GM21825 (cell line): ENCODE data around the gene NHERF1.

Experiments
- ATAC-seq: cut with Tn5 transposase; IDR thresholded peaks from one replicate; pipeline ENCODE4 v1.9.1; 2021; ENCODE audit warnings: mild to moderate bottlenecking, moderate library complexity; ENCODE audit not compliant: unreplicated experiment

The NHERF1 gene

DNA sequence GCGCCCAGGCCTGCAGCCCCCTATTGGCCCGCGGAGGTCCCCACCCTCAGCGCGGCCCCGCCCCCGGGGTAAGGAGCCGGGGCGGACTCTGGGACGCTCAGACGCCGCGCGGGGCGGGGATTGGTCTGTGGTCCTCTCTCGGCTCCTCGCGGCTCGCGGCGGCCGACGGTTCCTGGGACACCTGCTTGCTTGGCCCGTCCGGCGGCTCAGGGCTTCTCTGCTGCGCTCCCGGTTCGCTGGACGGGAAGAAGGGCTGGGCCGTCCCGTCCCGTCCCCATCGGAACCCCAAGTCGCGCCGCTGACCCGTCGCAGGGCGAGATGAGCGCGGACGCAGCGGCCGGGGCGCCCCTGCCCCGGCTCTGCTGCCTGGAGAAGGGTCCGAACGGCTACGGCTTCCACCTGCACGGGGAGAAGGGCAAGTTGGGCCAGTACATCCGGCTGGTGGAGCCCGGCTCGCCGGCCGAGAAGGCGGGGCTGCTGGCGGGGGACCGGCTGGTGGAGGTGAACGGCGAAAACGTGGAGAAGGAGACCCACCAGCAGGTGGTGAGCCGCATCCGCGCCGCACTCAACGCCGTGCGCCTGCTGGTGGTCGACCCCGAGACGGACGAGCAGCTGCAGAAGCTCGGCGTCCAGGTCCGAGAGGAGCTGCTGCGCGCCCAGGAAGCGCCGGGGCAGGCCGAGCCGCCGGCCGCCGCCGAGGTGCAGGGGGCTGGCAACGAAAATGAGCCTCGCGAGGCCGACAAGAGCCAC, at the start of gene NHERF1:
Gene NHERF1, plus strand, starts transcription at position 100 of the 750 bp plus-strand sequence. Its CDS starts 219 bp downstream, at position 319.
- ATAC-seq = peak; percentile 15

DNA sequence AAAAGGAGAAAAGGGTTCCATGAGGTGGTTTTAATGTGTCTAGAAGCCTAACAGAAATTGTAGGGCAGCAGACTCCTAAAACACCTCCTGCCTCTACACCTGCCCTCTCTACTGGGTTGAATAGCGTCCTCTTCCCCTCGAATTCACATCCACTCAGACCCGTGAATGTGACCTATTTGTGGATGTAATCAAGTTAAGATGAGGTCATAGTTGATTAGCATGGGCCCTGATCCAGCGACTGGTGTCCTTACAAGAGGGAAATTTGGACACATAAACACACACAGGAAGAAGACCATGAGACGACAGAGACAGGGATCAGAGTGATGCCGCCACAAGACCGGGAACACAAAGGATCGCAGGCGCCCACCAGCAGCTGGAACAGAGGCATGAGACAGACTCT, 49.2 kb upstream of the NHERF1 start:
- ATAC-seq = no peak

DNA sequence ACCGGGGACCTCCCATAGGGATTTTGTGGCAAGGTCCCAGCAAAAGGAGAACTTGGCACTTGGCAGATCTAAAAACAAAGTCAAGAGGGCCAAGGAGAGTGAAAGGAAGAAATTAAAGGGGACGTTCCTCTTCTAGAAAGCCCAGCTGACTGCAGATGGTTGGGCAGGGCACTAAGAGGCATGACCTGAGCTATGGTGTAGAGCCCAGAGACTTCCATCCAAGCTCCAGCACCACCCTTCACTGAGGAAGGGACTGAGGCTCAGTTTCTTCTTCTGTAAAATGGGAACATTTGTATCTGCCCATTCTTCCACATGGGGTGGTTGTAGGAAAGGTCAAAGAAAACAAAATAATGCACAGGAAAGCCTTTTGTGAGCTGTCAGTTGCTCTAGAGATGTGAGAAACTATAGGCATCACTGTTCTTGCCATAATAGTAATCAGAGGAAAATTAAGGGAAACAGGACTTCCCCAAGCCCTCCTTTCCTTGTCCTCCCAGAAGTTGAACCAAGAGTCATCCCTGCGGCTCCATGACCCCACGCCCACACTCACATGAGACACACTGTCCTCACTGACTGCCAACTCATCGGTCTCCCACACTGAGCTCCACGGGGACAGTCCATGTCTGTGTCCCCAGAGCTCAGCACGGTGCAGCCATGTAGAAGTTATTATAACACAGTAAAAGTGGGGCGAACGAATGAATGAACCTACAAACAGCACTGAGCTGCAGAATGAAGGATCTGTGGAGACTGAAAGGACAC, 46.1 kb upstream of the NHERF1 start:
- no peak for ATAC-seq

DNA sequence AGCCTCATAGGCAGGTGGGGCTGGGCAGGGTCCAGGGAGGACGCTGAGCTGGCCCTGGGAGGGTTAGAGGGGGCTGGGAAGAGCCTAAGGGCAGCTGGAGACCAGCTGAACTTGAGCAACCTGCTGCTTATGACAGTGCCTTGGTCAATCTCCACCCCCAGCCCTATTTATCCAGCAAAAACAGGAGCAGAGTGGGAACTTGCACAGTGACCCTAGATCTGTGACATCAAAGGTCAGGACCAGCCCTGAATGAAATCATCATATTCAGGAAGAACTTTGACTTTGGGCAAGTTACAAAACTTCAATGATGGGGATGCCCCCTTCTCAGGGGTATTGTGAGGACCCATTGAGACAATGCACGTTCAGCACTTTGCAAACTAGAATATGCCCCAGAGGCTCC, 45.1 kb upstream of the NHERF1 start:
- ATAC-seq = no peak

DNA sequence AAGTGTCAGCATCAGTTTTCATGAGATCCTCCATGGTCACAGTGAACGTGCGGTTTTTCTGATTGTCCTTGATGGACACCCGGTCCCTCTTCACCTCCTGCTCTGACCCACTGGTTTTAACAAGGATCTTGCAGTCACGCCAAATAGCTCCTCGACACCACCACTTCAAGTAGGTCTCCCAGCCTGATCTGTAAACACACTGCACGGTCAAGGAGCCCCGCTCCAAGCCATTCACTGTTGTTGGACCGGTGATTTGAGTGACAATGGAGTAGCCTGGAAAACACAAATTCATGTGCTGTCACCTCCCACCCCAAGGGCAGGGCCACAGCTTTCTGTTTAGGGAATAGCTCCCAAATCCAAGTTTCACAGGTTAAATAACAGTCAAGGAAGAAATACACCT, 43.9 kb upstream of the NHERF1 start:
- ATAC-seq = no peak

DNA sequence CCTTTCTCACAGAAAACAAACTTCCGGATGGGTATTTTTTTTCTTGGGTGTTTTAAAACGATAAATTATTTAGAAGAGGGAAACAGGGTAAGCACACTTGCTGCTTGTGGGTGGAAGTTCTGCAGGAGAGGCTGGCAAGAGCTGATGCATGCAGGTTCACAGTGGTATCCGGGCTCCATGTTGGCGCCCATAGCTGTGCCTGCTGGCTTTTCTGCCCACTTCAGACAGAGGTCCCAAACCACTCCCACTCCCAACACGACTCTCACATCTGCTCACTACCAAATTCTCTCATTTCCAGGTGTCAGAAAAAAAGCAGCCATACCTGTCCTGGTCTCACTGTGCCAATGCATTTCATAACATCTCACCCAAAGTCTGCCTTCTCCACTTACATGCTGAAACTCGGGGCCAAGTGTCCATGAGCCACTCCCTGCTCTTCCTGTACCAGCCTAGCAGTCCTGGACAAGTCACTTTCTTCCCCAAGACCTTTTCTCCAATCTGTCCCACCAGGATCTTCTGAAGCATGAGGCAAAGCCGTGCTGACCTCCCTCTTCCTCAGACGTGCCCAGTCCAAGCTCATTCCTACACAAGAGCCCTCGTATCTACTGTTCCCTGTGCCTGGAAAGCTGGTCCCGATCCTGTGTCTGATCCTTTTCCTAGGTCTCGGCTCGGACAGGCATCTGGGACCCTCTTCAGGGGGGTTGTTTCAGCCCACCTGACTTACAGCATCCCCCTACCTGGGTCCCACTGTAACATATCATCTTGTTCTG, 37.2 kb upstream of the NHERF1 start:
- ATAC-seq = no peak

DNA sequence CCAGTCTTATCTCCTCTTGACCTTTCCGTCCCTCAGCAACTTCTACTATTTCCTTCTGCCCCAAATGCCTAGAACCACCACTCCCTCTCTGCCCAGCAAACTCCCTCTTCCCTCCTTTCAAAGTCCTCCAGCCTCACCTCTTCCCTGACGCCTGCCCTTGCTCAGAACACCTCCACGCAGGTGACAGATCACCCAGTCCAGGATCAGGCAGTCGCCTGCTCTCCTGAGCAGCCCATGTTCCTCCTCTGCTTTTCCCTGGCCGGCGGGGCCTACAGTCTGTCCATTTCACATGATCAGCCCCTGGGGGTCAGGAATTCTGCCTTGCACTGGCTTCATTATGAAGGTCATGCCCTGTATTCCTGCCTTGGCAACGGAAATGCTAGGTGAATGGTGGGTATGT, 36.1 kb upstream of the NHERF1 start:
- no peak for ATAC-seq

DNA sequence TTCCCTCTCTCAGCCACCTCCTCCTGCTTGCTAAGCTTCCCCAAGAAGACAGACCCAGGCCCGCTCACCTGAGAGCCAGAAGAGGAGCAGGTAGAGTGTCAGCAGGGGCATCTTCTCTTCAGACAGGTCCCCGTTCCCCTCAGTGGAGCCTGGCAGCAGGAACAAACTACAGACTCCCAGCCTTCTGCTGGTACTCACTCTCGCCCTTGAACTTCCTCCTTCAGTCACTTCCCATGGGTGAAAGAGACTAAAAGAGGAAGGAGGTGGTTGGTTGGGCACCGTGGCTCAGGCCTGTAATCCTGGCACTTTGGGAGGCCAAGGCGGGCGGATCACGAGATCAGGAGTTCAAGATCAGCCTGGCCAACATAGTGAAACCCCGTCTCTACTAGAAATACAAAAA, 35.7 kb upstream of the NHERF1 start, which contains the start of gene CD300LF:
Gene CD300LF, minus strand, starts transcription at position 168 of the 400 bp plus-strand sequence. Its CDS starts 57 bp downstream, at position 111.
- no peak for ATAC-seq

DNA sequence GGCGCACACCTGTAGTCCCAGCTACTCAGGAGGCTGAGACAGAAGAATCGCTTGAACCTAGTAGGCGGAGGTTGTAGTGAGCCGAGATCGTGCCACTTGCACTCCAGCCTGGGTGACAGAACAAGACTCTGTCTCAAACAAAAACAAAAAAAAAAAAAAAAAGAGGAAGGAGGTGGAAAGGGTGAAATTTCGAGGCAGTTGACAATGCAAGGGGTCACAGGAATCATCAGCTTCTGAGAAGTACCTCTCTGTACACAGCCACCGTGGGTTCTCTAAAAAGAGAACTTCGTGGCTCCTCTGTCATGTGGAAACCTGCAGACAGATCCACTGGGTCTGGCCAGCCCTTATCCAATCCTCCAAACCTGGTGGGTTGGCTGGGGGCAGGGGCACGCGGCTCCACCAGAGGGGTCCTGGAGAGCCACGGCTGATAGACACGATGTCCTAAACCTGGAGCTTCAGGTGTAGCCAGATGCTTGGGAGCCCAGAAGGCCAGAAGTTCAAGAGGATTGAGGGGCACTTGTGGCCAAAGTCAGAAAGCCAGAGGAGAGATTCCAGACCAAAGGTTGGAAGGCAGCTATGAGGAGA, 35.2 kb upstream of the NHERF1 start:
- ATAC-seq = no peak

DNA sequence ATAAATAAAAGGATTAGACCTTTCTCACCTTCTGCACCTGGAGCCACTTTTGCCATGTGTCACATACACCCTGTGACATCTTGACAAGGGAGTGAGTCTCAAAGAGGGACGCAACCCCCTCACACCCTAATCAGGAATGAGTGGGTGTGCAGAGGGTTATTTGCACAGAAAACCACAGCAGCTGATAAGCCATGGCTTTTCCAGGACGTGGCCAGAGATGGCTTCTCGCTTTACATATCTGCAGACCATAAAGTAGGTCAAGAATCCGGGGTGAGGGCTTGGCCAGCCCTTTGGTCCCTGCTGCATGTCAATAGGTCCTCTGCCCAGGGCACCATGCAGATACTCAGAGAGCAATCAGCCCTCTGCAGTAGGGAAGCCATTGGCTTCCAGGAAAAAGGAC, 33.3 kb upstream of the NHERF1 start:
- no peak for ATAC-seq

DNA sequence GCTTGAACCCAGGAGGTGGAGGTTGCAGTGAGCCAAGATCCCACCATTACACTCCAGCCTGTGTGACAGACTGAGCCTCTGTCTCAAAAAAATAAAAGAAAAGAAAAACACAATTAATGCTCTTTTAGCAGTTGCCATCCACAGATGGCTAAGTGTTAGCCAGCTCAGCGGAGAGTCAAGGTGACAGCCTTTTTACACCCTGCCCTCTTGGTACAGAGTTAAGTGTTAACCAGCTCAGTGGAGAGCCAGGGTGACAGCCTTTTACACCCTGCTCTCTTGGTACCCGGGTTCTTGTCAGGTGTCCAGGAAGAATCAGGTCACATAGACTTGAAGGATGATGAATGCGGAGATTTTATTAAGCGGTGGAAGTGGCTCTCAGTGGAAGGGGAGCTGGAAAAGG, 27.9 kb upstream of the NHERF1 start:
- ATAC-seq = no peak

DNA sequence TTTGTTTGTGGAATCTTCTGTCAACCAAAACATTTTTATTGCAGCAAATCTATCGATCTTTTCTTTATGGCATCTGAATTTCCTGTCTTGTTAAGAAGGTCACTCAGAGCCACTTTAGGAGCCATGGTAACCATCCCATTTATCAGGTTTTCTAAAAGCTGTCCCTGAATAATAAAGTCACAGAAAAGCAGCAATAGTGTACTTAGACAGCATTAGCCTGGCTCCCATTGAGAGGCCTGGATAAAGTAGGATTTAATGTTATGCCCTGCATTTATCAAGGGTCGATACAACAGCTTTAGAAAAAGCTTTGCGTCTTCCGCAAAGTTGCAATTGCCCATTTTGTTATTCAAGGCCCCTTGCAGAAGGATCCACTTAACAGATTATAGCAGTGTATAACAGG, 25.6 kb upstream of the NHERF1 start:
- ATAC-seq = no peak

DNA sequence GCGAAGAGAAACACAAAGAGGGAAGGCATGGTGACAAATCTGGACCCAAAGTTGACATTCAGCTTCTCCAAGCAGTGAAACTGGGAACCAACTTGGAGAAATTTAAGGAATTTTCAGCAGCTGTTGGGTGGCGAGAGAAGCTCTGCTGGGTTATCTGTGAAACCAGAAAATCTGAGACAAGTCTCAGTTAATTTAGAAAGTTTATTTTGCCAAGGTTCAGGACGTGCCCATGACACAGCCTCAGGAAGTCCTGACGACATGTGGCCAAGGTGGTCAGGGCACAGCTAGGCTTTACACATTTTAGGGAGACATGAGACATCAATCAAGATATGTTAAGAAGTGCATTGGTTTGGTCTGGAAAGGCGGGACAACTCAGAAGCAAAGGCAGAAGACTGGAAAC, 24.5 kb upstream of the NHERF1 start:
- no peak for ATAC-seq

DNA sequence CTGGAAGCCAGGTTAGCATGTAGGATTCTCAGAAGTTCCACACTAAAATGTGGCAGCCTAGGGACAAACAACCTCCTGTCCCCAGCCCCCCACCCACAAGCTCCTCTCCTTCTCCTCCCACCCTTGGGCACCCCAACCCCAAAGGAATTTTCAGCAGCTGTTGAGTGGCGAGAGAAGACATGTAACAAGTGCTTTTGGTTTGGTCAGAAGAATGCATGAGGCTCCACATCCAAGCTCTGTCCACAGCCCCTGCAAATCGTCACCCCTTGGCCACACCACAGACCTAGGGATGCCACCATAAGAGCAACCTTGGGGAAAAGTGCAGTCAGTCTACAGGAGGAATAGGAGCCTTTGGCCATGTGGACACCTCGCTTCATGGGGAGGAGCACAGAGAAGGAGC, 23.3 kb upstream of the NHERF1 start:
- ATAC-seq = no peak

DNA sequence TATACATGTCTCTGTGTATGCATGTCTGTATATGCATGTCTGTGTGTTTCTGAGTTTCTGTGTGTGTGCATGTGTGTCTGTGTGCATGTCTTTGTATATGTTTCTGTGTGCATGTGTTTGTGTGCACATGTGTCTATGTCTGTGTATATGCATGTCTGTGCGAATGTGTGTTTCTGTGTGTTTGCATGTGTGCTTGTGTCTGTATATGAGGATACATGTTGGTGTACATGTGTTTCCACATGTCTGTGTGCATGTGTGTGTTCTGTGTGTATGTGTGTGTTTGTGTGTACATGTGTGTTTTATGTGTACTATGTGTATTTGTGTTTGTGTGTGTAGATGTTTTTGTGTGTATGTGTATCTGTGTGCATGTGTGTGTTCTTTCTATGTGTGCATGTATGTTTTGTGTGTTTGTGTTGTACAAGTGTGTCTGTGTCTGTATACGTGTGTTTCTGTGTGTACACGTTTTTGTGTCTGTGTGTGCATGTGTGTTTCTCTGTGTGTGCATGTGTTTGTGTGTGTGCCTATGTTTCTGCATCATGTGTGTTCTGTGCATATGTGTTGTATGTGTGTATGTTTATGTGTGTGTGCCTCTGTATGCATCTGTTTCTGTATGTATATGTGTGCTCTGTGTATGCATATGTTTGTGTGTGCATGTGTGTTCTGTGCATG, 20.3 kb upstream of the NHERF1 start:
- no peak for ATAC-seq

DNA sequence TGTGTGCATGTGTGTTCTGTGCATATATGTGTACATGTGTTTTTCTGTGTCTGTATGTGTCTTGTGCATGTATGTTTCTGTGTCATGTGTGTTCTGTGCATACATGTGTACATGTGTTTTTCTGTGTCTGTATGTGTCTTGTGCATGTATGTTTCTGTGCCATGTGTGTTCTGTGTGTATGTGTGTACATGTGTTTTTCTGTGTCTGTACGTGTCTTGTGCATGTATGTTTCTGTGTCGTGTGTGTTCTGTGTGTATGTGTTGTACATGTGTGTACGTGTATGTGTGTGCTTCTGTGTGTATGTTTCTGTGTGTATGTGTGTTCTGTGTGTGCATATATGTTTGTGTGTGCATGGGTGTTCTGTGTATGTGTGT, 19.7 kb upstream of the NHERF1 start:
- no peak for ATAC-seq

DNA sequence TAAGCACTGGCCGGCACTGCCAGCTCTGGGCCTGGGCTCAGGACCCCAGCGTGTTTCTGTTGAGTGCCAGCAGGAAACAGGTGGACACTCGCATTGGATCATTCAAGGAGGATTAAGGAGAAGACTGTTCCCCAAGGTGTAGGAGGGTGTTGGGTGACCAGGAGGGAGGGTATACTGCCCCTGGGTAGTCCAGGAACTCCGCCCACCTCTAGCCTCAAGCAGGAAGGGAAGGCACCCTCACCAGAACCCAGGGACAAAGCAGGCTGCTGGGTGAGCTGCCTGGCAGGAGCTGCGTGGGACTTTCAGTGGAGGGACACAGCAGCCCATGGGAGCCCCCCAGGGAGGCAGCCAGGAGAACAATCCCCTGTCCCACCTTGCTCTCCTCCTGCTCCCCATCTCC, 19.1 kb upstream of the NHERF1 start:
- ATAC-seq = no peak

DNA sequence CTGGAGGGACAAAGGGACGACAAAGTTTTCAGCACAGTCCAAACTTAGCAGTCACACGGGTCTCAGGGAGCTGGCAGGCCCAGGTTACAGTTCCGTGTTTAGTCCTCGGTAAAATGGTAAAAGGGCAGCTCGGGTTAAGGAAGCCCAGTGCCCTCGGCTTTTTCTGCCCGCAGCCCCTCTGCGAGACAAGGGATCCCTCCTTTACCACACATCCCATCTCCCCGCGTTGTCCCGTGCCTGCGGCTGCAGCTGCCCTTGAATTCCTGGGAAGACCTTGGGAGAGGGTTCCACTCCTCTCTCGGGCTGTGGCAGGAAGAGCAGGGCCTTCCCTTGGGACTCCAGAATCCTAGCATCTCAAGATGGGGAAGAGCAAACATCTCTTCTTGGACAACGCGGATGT, 18.6 kb upstream of the NHERF1 start:
- ATAC-seq = no peak

DNA sequence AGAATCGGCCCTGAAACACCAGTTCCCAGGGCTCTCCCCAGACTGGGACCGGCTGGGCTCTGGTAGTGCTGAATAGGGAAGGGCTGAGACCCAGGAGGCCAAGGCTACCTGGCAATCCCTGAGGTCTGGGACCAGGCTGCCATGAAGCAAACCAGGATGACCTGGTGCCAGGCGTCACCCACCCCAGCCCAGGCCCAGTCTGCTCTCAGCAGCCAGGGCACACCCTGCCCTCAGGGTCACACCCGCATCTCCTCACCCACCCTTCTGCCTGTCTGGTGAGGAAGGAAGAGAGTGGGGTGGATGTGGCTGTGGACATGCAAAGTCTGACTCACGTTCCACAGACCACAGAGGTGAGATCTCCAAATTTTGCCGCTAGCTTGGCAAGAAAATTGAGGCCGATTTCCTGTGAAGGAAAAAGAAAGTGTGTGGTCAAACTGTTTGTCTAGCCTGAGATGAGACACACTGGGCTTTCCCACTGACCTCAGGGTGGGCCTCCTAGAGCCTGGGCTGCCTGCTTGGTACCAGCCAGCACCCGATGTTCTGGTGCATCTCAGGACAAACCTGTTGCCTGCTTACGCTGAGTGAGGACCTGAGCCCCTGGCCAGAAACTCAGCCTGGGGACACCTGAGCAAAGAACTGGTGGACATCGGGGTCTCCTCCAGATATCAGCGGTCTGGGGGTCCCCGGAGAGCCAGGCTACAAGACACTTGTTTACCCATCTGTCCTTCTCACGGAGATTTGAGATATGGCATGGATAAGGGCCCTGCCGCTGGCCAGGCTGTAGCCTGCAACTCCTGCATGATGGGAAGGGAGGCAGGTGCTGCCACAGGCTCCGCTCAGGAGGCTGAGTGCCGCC, 17.7 kb upstream of the NHERF1 start:
- no peak for ATAC-seq

DNA sequence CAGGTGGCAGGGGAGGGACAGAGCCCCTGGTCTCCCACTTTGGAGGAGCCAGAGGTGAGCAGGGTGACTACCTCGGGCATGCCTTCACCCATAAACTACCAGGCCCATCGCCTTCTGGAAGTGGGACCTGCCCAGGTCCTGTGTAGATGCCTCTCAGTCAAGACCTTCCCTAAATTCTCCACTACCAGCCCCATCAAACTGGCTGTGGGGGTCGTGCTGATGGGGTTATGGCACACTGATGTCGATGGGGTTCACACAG, 17.2 kb upstream of the NHERF1 start:
- no peak for ATAC-seq
